Right lobe of liver (tissue), 6 donors: ENCODE data around the gene AGK. TPM values are rescaled to one million over a fixed set of nuclear protein-coding genes. Genes with fewer than 3 reads are reported as not detected.

Source experiments
- ATAC-seq, 4 donors: fragments of 200-7000 bp; cut with Tn5 transposase; one replicate each; pipeline ENCODE4 v1.9.1; 2020; ENCODE audit warnings: mild to moderate bottlenecking in 4 of 4, moderate library complexity in 4 of 4
- DNase-seq, 3 donors: peaks; one replicate each; pipeline ENCODE4 v3.0.0-alpha.2; 2020
- H3K27ac ChIP-seq, 3 donors: fragments of 200-600 bp; one replicate each; pipeline ENCODE4 v1.8.0; 2022
- H3K27me3 ChIP-seq, 2 donors: fragments of 200-600 bp; one replicate each; pipeline ENCODE4 v1.8.0; 2022
- H3K36me3 ChIP-seq, 4 donors: fragments of 200-600 bp; sonication (generic) in 1 of 4; one replicate each; pipeline versions ENCODE4 v1.5.1 to v1.8.0; 2017 to 2022; ENCODE audit warnings: control low read depth in 1 of 4
- H3K4me1 ChIP-seq, 4 donors: fragments of 200-600 bp; sonication (generic) in 1 of 4; one replicate each; pipeline versions ENCODE4 v1.5.1 to v1.8.0; 2017 to 2022; ENCODE audit warnings: control low read depth in 1 of 4
- H3K4me3 ChIP-seq, 3 donors: fragments of 200-600 bp; one replicate each; pipeline ENCODE4 v1.8.0; 2022
- H3K9me3 ChIP-seq, 4 donors: fragments of 200-600 bp; sonication (generic) in 1 of 4; one replicate each; pipeline versions ENCODE4 v1.5.1 to v1.8.0; 2017 to 2022; ENCODE audit warnings: control low read depth in 1 of 4
- POLR2A ChIP-seq: fragments of 450-650 bp; IDR thresholded peaks from one replicate; pipeline ENCODE4 v1.6.1; 2017; ENCODE audit warnings: antibody characterized with exemption, mild to moderate bottlenecking
- WGBS: methylation state at CpG from one replicate; pipeline ENCODE4 v1.1.6; 2018; ENCODE audit warnings: low coverage, low lambda C conversion rate; ENCODE audit not compliant: insufficient coverage; ENCODE audit errors: missing lambda C conversion rate; 5-methylcytosine and 5-hydroxymethylcytosine counted together
- intact Hi-C, 2 donors: fragments of 100-400 bp; cut with DNase I; formaldehyde crosslinking; loops; one replicate each; pipeline versions ENCODE4 v1.11.2 to v1.14.1; 2022
- total RNA-seq, 6 experiments: library from RNA; depleted of rRNA in 2 of 6; stranded (reverse); fragments of >200 nt in 2 of 6; fragmentation: NEBNext Ultra II Directional in 3 of 6; extraction: Animal tissue kit (Norgen Biotek cat#: 25700) in 3 of 6; gene quantifications; one replicate each; pipeline versions ENCODE4 v1.1.0 to v1.2.4, GENCODE V29; 2016 to 2023
- TF ChIP-seq, protein P1 (sequence below), 4 donors: fragments of 200-600 bp in 3 of 4; fragments of 450-650 bp in 1 of 4; IDR thresholded peaks; one replicate each; pipeline versions ENCODE4 v1.5.1 to v1.8.0; 2016 to 2022; ENCODE audit warnings: antibody characterized with exemption in 4 of 4, mild to moderate bottlenecking in 2 of 4
- donor health status: DM: no; HTN: yes; CAD: no.
- donor health status: DM: no; HTN: no; CAD: no.
- donor health status: DM: no; HTN: no; CAD: no.
- donor health status: DM: no; HTN: yes; CAD: no.
- donor health status: DM: no; HTN: yes; CAD: no.

The AGK gene
- total RNA-seq, 6 experiments from 2014 or later: 9.3 to 19.2 (median 12.0) TPM

DNA sequence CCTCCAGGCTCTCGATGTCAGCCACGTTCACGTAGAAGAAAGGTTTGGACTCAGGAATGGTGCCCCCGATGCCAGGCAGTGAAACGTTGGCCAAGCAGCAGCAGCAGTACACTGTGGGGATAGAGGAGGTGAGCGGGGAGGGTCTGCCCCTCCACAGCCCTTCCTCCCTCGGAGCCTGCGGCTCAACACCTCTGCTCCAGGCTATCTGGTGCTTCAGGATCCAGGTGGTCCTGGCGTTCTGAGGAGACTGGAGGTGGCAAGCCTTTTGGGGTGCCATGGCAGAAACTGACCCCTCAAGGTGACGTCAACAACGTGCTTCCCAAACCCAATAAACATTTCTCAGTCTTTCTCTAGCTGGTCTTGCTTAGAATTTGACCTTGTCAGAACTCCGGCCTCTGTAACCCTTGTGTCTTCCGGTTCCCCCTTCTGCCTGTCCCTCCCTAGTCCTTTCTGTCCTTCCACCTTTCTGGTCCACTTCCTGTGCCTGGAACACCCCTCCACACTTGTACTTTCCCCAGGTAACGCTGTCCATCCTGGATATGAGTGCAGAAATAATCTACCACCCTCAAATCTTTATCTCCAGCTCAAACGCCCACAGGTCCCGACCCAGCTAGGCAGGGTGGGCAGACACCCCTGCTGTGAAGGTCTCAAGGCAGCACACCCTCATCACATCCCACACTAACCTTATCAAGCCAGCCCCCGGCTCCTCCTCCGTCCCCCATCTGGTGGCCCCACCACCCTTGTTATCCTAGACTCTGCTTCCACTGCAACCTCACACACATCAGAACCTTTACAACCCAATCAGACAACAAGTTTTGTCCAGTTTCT, 114.2 kb downstream of the AGK start:
- intact Hi-C loops: no loop called here
- H3K27ac ChIP-seq: peak overlapping the region in 1 of 3 donors; percentile 50
- no peak for ATAC-seq
- DNase-seq: no peak
- no peak overlapping the region for H3K4me3 ChIP-seq
- 86% methylated on average over 5 of the region's 18 CpGs for WGBS
- peaks cover 0 to 25% (median 12%) of the 10 kb centered on the region in 4 donors for H3K4me1 ChIP-seq
- no peaks in the 10 kb centered on the region for H3K9me3 ChIP-seq
- no peak for TF ChIP-seq POLR2A
- TF ChIP-seq, protein P1, sequence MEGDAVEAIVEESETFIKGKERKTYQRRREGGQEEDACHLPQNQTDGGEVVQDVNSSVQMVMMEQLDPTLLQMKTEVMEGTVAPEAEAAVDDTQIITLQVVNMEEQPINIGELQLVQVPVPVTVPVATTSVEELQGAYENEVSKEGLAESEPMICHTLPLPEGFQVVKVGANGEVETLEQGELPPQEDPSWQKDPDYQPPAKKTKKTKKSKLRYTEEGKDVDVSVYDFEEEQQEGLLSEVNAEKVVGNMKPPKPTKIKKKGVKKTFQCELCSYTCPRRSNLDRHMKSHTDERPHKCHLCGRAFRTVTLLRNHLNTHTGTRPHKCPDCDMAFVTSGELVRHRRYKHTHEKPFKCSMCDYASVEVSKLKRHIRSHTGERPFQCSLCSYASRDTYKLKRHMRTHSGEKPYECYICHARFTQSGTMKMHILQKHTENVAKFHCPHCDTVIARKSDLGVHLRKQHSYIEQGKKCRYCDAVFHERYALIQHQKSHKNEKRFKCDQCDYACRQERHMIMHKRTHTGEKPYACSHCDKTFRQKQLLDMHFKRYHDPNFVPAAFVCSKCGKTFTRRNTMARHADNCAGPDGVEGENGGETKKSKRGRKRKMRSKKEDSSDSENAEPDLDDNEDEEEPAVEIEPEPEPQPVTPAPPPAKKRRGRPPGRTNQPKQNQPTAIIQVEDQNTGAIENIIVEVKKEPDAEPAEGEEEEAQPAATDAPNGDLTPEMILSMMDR (IDR thresholded peaks at IDR 0.05): no peak
- peaks cover 0 to 12% (median 5%) of the 10 kb centered on the region in 4 donors for H3K36me3 ChIP-seq
- H3K27me3 ChIP-seq: no peaks in the 10 kb centered on the region

DNA sequence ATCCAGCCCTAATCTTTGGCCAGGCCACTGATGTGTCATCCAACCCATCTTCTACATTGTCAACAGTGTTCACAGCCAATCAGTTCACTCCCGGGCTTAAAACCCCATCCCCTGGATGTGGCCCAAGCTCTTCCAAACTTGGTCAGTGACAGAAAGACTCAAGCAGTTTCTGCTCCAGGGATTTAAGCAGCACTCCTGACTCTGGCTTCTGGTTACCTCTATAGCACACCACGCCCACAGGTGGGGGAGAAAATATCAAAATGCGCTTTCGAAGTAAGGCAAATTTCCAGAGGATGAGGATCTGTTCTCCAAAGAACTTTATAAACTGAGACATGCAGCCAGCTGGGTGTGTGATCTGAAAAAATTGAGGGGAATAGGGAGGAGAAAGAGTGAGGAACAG, 114.9 kb downstream of the AGK start:
- Histone ChIP-seq H3K27ac (no peak overlapping the region), H3K36me3 (peaks cover 0 to 12% (median 5%) of the 10 kb centered on the region in 4 donors), H3K27me3 (no peaks in the 10 kb centered on the region), H3K4me3 (no peak overlapping the region), H3K9me3 (no peaks in the 10 kb centered on the region), H3K4me1 (peaks cover 0 to 25% (median 12%) of the 10 kb centered on the region in 4 donors)
- 81% methylated on average over 4 of the region's 4 CpGs for WGBS
- TF ChIP-seq POLR2A: no peak
- TF ChIP-seq, protein P1 (IDR thresholded peaks at IDR 0.05): no peak
- DNase-seq (no peak), ATAC-seq (no peak)
- intact Hi-C loops: no loop called here

- ATAC-seq (no peak), DNase-seq (no peak)
- peaks cover 0 to 7% (median 0%) of the 10 kb centered on the region in 4 donors for H3K36me3 ChIP-seq
- no peaks in the 10 kb centered on the region for H3K27me3 ChIP-seq
- peaks cover 0 to 15% (median 5%) of the 10 kb centered on the region in 4 donors for H3K4me1 ChIP-seq
- H3K9me3 ChIP-seq: no peaks in the 10 kb centered on the region
- H3K4me3 ChIP-seq: no peak overlapping the region
- intact Hi-C loops: no loop called here
- 88% methylated on average over 2 of the region's 2 CpGs for WGBS
- TF ChIP-seq POLR2A: no peak
- H3K27ac ChIP-seq: no peak overlapping the region
Observed at GRCh38 chr7:141668853-141669252, 117.6 kb downstream of the AGK start.

GRCh38 chr7:141671705-141672496, 120.7 kb downstream of the AGK start:
- H3K36me3 ChIP-seq: peaks cover 0 to 4% (median 0%) of the 10 kb centered on the region in 4 donors
- ATAC-seq: peak in 3 of 4 donors; percentile 23 to 58 (median 33)
- intact Hi-C loops: no loop called here

More at GRCh38 chr7:141671705-141672496, 120.7 kb downstream of the AGK start:
- TF ChIP-seq, protein P1 (IDR thresholded peaks at IDR 0.05): no peak
- no peak for TF ChIP-seq POLR2A
- WGBS: 97% methylated on average over 6 of the region's 7 CpGs
- no peaks in the 10 kb centered on the region for H3K27me3 ChIP-seq
- no peak overlapping the region for H3K27ac ChIP-seq
- no peak for DNase-seq
- no peaks in the 10 kb centered on the region for H3K4me1 ChIP-seq
- H3K9me3 ChIP-seq: no peaks in the 10 kb centered on the region
- H3K4me3 ChIP-seq: no peak overlapping the region
